Stimulated activated CD4-positive, alpha-beta T cell treated with anti-CD3 and anti-CD28 coated beads, Interleukin-15, amount 100 ng/mL, for 1 hour (primary cell): ENCODE measurements around the gene ALMS1.
"Not testable (repeated sequence)": the region's sequence is repeated elsewhere in the genome, so short reads cannot be mapped to it uniquely, and the experiment has no call there.

Experiments
- DNase-seq, 2 donors: peaks; one replicate each; pipeline ENCODE4 v3.0.0-alpha.2; 2020; ENCODE audit warnings: low read depth in 1 of 2, low spot score in 1 of 2

ALMS1 gene

GRCh38 chr2:73504850-73505249 lies 119.2 kb downstream of the ALMS1 start:
- DNase-seq = not testable (repeated sequence)

GRCh38 chr2:73510470-73510869 lies 124.8 kb downstream of the ALMS1 start:
- DNase-seq = not testable (repeated sequence)

- no peak for DNase-seq
Measured at GRCh38 chr2:73516033-73516432, 130.4 kb downstream of the ALMS1 start.

- DNase-seq = no peak
Measured at GRCh38 chr2:73528688-73529087, 143.1 kb downstream of the ALMS1 start.

- not testable (repeated sequence) for DNase-seq
Measured at GRCh38 chr2:73530773-73531172, 145.1 kb downstream of the ALMS1 start.

- DNase-seq = no peak
Measured at GRCh38 chr2:73532381-73532780, 146.7 kb downstream of the ALMS1 start.

DNA sequence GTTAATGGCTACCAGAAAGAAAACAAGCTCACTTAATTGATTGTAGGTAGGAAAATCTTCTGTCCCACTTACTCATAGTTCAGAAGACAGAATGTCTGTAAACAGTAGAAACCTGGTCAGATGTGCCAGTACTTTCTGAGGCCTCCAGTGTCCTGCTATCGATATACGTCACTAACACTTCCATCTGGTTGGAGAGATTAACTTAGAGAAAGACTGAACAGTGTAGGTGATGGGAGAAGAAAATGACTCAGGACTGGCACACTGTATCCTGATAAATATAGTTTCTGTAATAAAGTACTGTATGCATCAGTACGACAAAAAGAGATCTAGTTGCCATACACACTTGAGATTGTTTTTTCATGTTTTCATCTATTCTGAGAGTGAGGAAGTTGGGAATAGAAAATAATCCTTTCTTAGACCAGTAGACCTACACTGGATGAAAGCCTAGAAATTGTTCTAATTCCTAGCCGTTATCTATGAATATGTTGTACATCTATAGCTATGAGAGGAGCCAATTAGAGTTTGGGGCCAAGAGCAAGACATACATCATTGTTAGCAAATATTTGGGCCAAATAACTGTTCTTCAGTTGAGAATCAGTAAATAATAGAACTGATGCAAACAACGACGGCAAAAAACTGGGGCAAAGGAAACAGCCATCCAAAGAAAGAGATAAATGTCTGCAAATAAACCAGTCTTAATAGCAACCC lies 150.7 kb downstream of the ALMS1 start:
- DNase-seq = no peak

- not testable (repeated sequence) for DNase-seq
Measured at GRCh38 chr2:73560875-73561274, 175.2 kb downstream of the ALMS1 start.

DNA sequence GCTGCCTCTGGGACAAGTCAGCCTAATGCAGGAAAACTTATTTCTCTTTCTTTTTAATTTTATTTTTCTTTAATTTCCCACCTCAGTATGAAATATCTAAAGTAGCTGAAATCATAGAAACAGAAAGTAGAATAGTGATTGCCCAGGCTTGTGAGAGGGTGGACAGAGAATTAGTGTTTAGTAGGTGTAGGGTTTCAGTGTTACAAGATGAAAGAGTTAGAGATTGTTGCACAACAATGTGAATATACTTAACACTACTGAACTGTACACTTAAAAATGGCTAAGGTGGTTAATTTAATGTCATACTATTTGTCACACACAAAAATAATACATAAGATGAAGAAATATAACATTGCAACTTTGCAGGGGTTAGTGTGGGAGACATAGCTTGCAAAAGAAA lies 175.8 kb downstream of the ALMS1 start:
- DNase-seq = no peak

- DNase-seq = no peak
Measured at GRCh38 chr2:73564986-73565385, 179.3 kb downstream of the ALMS1 start.

DNA sequence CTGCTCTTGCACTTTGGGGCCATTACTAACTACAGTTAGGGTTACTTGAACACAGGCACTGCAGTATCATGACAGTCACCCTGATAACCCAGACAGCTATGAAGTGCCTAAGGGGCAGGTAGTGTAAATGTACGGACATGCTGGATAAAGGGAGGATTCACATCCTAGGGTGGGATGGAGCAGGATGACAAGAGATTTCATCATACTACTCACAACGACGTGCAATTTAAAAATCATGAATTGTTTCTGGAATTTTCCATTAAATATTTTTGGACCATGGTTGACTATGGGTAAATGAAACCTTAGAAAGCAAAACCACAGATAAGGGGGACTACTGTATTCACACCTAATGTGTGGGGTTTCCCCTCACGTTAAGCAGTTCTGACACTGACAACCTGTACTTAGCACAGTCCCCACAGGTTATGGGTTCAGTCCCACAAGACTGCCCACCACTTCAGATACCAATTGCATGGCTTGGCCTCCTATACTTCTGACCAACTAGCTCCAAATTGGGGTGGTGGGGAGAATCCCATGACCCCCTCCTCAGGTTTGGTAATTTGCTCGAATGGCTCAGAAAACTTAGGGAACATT lies 180.7 kb downstream of the ALMS1 start:
- DNase-seq = no peak

DNA sequence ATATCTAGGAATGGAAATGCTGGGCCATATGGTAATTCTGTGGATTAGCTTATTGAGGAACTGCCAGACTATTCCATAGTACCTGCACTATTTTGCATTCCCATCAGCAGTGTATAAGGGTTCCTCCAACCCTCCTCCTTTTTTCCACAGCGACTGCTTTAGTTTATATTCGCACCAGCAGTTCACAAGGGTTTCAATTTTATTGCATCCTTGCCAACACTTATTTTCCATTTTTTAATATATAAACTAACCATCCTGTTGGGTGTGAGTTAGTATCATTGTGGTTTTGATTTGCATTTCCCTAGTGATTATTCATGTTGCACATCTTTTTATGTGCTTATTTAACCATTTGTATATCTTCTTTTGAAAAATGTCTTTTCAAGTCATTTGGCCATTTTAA lies 189.6 kb downstream of the ALMS1 start:
- no peak for DNase-seq

GRCh38 chr2:73582364-73582763 lies 196.7 kb downstream of the ALMS1 start:
- no peak for DNase-seq

GRCh38 chr2:73588177-73588576 lies 202.5 kb downstream of the ALMS1 start:
- DNase-seq = no peak

GRCh38 chr2:73593680-73594079 lies 208.0 kb downstream of the ALMS1 start:
- DNase-seq = no peak

DNA sequence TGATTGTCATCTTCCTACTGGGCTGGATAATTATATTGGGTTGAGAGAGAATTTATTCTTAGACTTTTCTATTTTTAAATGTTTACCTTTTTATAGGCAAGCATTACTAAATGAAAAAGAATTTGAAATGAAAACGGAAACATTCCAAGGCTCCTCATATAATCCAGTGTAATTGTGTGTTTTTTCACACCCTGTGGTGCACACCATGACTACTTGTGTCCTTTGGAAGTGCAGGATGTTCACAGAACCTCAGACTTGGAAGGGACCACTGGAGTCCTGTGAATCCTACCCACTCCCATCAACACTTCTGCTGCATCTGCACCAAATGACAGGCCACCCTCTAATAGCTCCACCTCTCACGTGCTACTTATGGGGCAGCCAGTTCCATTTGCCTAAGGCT lies 208.6 kb downstream of the ALMS1 start:
- no peak for DNase-seq

- DNase-seq = no peak
Measured at GRCh38 chr2:73601780-73602179, 216.1 kb downstream of the ALMS1 start.

- DNase-seq = not testable (repeated sequence)
Measured at GRCh38 chr2:73603099-73603588, 217.5 kb downstream of the ALMS1 start.

- DNase-seq = not testable (repeated sequence)
Measured at GRCh38 chr2:73604589-73604988, 219.0 kb downstream of the ALMS1 start.

DNA sequence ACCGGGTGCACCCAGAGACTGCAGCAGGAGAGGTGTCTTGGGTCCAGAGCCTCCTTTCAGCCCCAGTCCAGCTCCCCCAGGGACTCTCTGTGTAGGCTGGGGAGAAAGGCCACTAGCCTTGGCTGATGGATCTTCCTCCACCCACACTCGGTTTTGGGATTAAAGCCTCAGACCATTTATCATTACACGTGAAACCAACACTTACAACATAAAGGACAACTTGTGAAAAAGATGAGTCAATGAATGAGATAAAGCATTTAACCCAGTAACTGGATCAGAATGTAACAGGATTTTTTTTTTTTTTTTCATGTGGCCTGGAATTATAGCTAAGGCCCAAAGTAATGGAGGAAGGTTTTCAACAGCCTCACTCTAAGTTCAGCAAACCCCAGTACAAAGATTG lies 224.5 kb downstream of the ALMS1 start:
- DNase-seq = no peak

- no peak for DNase-seq
Measured at GRCh38 chr2:73611193-73611592, 225.6 kb downstream of the ALMS1 start.

- no peak for DNase-seq
Measured at GRCh38 chr2:73611867-73612266, 226.2 kb downstream of the ALMS1 start.

DNA sequence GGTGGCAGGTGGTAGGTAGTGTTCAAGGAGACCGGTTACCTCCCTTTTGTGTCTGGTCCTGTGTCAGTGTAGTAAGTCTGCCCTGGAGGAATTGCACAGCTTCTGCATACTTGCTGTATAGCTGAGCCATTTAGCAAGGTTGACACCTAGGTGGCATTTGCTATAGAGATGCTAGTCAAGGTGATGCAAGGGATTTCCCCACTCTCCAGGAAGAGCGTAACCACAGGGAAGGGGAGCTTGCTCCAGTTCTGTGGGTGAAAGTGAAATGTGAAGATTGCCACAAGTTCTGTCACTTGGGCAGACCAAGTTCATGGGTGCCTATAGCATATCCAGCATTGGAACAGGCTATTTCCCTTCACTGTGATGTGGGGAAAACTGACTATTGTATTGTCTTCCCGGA lies 228.5 kb downstream of the ALMS1 start:
- DNase-seq = no peak
